HG03469 (cell line): ENCODE measurements around the gene SORBS1.

Experiments used
- ATAC-seq: cut with Tn5 transposase; IDR thresholded peaks from one replicate; pipeline ENCODE4 v1.9.1; 2021; ENCODE audit warnings: mild to moderate bottlenecking, moderate library complexity, moderate number of reproducible peaks; ENCODE audit not compliant: unreplicated experiment

SORBS1 gene

GRCh38 chr10:95561177-95561863 is at the start of gene SORBS1:
SORBS1 (minus strand) TSS chr10:95561371; CDS start chr10:95441135, 120,236 bp downstream.
- ATAC-seq: peak; percentile 96

DNA sequence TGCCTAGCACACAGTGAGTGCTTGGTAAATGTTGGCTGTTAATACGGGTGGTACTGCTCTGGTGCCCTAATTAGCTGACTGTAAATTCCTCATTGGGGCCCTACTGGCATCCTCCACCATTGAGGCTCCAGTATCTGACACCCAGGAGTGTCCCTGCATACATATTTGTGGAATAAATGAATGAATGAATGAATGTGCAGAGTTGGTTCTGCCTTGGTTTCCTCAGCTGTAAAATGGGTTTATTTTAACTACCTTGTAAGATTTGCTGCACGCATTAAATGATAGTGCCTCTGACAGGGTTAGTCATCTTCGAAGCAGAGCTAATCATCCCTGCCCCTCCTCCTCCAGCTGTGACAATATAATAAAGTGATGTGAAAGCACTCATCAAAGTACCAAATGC is 49.6 kb upstream of the SORBS1 start:
- ATAC-seq: no peak

DNA sequence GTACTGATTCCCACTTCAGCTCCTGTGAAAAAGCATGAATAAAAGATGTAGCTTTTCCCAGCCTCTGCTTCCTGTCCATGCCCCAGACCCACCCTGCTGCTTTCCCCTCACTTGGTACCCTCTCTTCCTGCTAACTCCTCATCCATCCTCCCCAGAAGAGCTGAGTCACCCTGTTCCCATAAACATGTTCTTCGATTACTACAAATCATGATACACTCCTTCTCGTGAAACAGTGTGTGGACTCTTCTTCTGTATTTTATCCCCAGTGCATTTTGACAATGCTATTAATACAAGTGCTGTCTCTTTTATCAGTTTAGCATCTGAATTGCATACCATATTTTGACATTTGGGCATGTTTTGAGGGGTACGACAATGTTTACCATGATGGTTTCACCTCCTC is 45.8 kb upstream of the SORBS1 start:
- ATAC-seq: no peak

DNA sequence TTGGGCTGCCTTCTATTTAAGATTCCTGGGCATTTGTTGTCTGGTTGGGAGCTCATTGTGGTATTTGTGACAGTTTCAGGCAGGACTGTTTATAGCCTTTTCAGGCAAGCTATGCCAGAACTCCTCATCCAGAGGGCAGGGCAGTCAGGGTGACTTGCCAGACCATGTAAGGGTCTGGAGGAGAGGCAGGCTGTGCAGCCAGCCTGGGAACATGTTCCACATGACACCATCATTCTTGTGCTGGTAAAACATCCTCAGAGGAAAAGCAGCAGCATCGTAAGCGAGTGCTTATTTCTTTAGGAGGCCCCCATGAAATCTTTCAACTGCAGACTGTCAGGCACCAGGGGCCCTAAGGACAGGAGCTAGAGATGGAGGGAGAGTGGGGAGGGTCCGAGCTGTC is 44.0 kb upstream of the SORBS1 start:
- ATAC-seq: no peak

DNA sequence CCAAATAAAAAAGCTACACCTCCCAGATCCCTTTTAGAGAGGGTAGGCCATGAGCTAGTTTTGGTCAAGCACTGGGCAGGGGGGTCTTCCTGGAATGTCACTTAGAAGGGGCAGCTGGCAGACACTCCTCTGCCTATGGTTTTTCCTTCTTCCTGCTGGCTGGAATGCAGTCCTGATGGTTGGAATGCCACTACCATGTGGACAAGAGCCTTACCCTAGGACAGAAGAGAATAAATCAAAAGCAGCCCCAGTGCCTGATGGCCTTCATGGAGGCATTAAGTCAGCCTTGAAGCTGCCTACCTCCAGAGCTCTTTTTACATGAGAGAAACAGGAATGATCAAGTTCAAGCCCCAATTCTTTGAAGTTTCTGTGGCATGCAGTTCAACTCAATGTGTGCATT is 43.5 kb upstream of the SORBS1 start:
- ATAC-seq: no peak

DNA sequence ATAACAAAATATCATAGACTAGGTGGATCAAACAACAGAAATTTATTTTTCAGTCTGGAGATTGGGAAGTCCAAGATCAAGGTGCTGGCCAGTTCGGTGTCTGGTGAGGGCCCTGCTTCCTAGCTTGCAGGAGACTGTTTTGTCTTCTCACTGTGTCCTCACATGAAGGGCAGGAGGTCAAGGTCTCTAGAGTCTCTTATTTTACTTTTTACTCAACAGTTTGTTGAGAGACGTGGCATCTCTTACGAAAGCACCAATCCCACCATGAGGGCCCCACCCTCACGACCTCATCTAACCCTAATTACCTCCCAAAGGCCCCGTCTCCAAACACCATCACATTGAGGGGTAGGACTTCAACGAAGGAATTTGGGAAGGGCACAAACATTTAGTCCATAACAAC is 41.2 kb upstream of the SORBS1 start:
- ATAC-seq: no peak

- no peak for ATAC-seq
Measured at GRCh38 chr10:95601116-95601719, 40.0 kb upstream of the SORBS1 start.

DNA sequence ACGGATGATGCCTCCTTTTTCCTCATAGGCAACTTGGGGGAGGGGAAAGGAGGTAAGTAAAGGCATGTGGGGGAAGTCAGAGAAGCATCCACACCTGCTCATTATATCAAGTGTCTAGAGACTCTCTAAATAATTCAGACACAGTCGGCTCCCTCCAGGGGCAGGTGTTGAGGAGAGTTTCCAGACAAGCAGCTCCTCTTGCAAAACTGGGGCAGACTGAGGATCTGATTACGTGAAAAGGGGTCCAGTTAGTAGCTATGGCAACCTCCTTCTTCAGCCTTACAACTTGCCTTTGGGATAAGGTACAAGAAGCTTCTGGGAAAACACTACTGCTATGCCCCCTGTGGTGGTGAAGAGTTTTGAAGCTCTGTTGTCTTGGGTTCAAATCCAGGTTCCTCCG is 39.0 kb upstream of the SORBS1 start:
- no peak for ATAC-seq

- no peak for ATAC-seq
Measured at GRCh38 chr10:95597788-95598187, 36.6 kb upstream of the SORBS1 start.

GRCh38 chr10:95588025-95588424 is 26.9 kb upstream of the SORBS1 start:
- ATAC-seq: no peak

GRCh38 chr10:95579835-95580535 is 18.8 kb upstream of the SORBS1 start:
- no peak for ATAC-seq

DNA sequence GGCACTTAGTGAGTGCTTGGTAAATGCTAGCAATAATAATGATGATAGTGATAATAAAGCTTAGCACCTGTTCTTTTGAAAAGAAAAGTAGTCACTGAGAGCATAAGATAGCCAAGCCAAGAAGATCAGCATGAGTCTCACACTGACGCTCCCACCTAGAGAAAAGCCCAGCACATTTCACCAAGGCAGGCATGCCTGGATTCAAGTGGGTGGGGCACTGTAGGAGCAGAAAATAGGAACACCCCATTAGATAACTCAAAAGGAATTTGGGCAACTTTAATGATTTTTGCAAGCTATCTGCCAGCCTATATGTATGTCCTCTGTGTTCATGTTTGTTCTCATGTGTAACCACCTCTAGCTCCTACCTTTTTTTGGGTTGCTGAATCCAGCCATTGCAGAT is 18.1 kb upstream of the SORBS1 start:
- no peak for ATAC-seq

GRCh38 chr10:95578619-95579018 is 17.4 kb upstream of the SORBS1 start:
- no peak for ATAC-seq

DNA sequence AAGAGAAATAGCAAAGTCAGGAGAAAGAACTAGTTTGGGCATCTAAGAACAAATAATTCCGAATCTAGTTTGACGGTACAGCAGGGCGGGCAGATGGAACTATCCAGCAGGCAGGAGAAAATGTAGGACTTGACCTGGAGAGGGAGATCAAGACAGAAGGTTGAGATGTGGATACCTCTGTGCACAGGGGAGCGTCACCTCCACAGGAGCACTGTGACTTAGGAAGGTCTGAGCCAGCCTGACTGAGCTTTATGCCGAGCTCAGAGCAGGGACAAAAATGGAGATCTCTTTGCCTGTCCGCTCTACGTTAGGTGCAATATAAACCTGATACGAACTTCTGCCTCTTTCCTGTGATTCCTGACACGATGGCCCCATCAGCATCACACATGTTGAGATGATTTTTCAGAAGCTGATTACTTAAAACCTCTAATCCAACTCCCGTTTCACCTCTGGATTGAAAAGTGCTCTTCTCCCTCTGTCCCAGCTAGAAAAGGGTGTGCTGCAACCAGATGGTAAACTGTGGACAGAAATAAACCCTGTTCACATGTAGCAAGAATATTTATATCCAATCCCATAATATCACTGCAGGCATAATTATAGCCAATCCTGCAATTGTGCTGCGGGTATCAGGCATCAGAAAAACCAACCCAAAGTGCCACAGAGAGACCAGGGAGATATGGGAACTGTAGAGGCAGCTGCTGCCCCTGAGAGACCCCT is 13.6 kb upstream of the SORBS1 start:
- ATAC-seq: no peak

- no peak for ATAC-seq
Measured at GRCh38 chr10:95573964-95574604, 12.9 kb upstream of the SORBS1 start.

GRCh38 chr10:95573527-95573926 is 12.4 kb upstream of the SORBS1 start:
- no peak for ATAC-seq

- ATAC-seq: no peak
Measured at GRCh38 chr10:95572131-95572820, 11.1 kb upstream of the SORBS1 start.

- no peak for ATAC-seq
Measured at GRCh38 chr10:95571390-95571789, 10.2 kb upstream of the SORBS1 start.

- no peak for ATAC-seq
Measured at GRCh38 chr10:95569368-95569767, 8.2 kb upstream of the SORBS1 start.

- no peak for ATAC-seq
Measured at GRCh38 chr10:95567903-95568630, 6.9 kb upstream of the SORBS1 start.
